H9 (cell line): ENCODE data around the gene CSNK1A1L. TPM values are rescaled to one million over a fixed set of nuclear protein-coding genes. Genes with fewer than 3 reads are reported as not detected.

Source experiments
- DNase-seq: peaks from one replicate; pipeline ENCODE4 v3.0.0-alpha.2; 2017
- H2AFZ ChIP-seq: one replicate; pipeline ENCODE4 v1.6.1; 2013; ENCODE audit warnings: mild to moderate bottlenecking, low read length, control low read depth, moderate library complexity
- H2AK5ac ChIP-seq: 2 replicates; pipeline ENCODE4 v1.6.1; 2013; ENCODE audit warnings: low read length, control low read depth, mixed read lengths; ENCODE audit not compliant: insufficient read length
- H2BK120ac ChIP-seq: one replicate; pipeline ENCODE4 v1.6.1; 2013; ENCODE audit warnings: low read depth, mild to moderate bottlenecking, low read length, control low read depth, inconsistent platforms; ENCODE audit not compliant: poor library complexity, severe bottlenecking
- H2BK12ac ChIP-seq: 2 replicates; pipeline ENCODE4 v1.6.1; 2013; ENCODE audit warnings: low read length, control low read depth, mixed read lengths, low read depth; ENCODE audit not compliant: insufficient read length
- H2BK15ac ChIP-seq: 2 replicates; pipeline ENCODE4 v1.6.1; 2013; ENCODE audit warnings: low read depth, low read length, control low read depth
- H2BK20ac ChIP-seq: one replicate; pipeline ENCODE4 v1.6.1; 2013; ENCODE audit warnings: low read depth, mild to moderate bottlenecking, low read length, control low read depth, inconsistent platforms; ENCODE audit not compliant: poor library complexity, severe bottlenecking
- H2BK5ac ChIP-seq: 2 replicates; pipeline ENCODE4 v1.6.1; 2013; ENCODE audit warnings: low read length, control low read depth, mixed read lengths; ENCODE audit not compliant: insufficient read length
- H3K14ac ChIP-seq: 2 replicates; pipeline ENCODE4 v1.6.1; 2013; ENCODE audit warnings: low read length, control low read depth; ENCODE audit not compliant: insufficient read depth
- H3K18ac ChIP-seq: 2 replicates; pipeline ENCODE4 v1.6.1; 2013; ENCODE audit warnings: low read depth, mild to moderate bottlenecking, mixed read lengths, low read length, control low read depth; ENCODE audit not compliant: insufficient read length
- H3K23ac ChIP-seq: 2 replicates; pipeline ENCODE4 v1.6.1; 2013; ENCODE audit warnings: low read length, control low read depth, mixed read lengths, low read depth; ENCODE audit not compliant: insufficient read length
- H3K23me2 ChIP-seq: 2 replicates; pipeline ENCODE4 v1.6.1; 2013; ENCODE audit warnings: low read depth, mild to moderate bottlenecking, mixed read lengths, low read length, control low read depth; ENCODE audit not compliant: insufficient read length, poor library complexity, severe bottlenecking
- H3K27ac ChIP-seq: 2 replicates; pipeline ENCODE4 v1.5.1; 2013; ENCODE audit warnings: low read length, control low read depth, mixed read lengths, low read depth; ENCODE audit not compliant: insufficient read length
- H3K27me3 ChIP-seq: 2 replicates; pipeline ENCODE4 v1.6.1; 2013; ENCODE audit warnings: low read length, control low read depth, inconsistent platforms; ENCODE audit not compliant: insufficient read depth
- H3K4ac ChIP-seq: 2 replicates; pipeline ENCODE4 v1.6.1; 2013; ENCODE audit warnings: low read depth, mild to moderate bottlenecking, control low read depth, inconsistent platforms, low read length, moderate library complexity
- H3K4me1 ChIP-seq: 2 replicates; pipeline ENCODE4 v1.6.1; 2013; ENCODE audit warnings: low read length, control low read depth, inconsistent platforms; ENCODE audit not compliant: insufficient read depth
- H3K4me2 ChIP-seq: 2 replicates; pipeline ENCODE4 v1.6.1; 2013; ENCODE audit warnings: low read length, control low read depth, mixed read lengths; ENCODE audit not compliant: insufficient read length, insufficient read depth
- H3K56ac ChIP-seq: 2 replicates; pipeline ENCODE4 v1.6.1; 2013; ENCODE audit warnings: low read depth, mild to moderate bottlenecking, mixed read lengths, low read length, control low read depth; ENCODE audit not compliant: insufficient read length
- H3K79me1 ChIP-seq: 2 replicates; pipeline ENCODE4 v1.6.1; 2013; ENCODE audit warnings: low read depth, mild to moderate bottlenecking, moderate library complexity, low read length, control low read depth, inconsistent platforms; ENCODE audit not compliant: insufficient read depth, poor library complexity, severe bottlenecking
- H3K79me2 ChIP-seq: 2 replicates; pipeline ENCODE4 v1.6.1; 2013; ENCODE audit warnings: low read length, control low read depth, inconsistent platforms; ENCODE audit not compliant: insufficient read depth
- H3K9ac ChIP-seq: 2 replicates; pipeline ENCODE4 v1.6.1; 2013; ENCODE audit warnings: low read length, control low read depth, mixed read lengths; ENCODE audit not compliant: insufficient read length; ENCODE audit errors: extremely low read depth
- H3K9me3 ChIP-seq: one replicate; pipeline ENCODE4 v1.6.1; 2013; ENCODE audit warnings: low read depth, low read length, inconsistent platforms; ENCODE audit not compliant: control insufficient read depth
- H3T11ph ChIP-seq: one replicate; pipeline ENCODE4 v1.6.1; 2013; ENCODE audit warnings: mild to moderate bottlenecking, low read length, control low read depth, inconsistent platforms
- H4K20me1 ChIP-seq: one replicate; pipeline ENCODE4 v1.6.1; 2013; ENCODE audit not compliant: control insufficient read depth, insufficient read length, insufficient read depth
- H4K5ac ChIP-seq: 2 replicates; pipeline ENCODE4 v1.6.1; 2013; ENCODE audit warnings: low read depth, mild to moderate bottlenecking, mixed read lengths, low read length, control low read depth; ENCODE audit not compliant: insufficient read length
- H4K8ac ChIP-seq: replicated peaks from 2 replicates; pipeline ENCODE4 v1.6.1; 2013; ENCODE audit warnings: low read length, control low read depth, mixed read lengths, low read depth; ENCODE audit not compliant: insufficient read length
- H4K91ac ChIP-seq: 2 replicates; pipeline ENCODE4 v1.6.1; 2013; ENCODE audit warnings: low read depth, mild to moderate bottlenecking, moderate library complexity, mixed read lengths, low read length, control low read depth; ENCODE audit not compliant: insufficient read length
- H3K27ac Mint-ChIP-seq, 3 experiments: 2 replicates in 2 of 3; 3 replicates in 1 of 3; pipeline ENCODE4 v1.8.0; 2020 to 2021; ENCODE audit warnings: mixed read lengths in 3 of 3, mild to moderate bottlenecking in 1 of 3, moderate library complexity in 1 of 3
- H3K27me3 Mint-ChIP-seq: 2 replicates; pipeline ENCODE4 v1.8.0; 2021; ENCODE audit warnings: low read depth, mild to moderate bottlenecking, moderate library complexity, mixed read lengths
- H3K36me3 Mint-ChIP-seq, 3 experiments: 2 replicates in 2 of 3; 3 replicates in 1 of 3; pipeline ENCODE4 v1.8.0; 2020 to 2021; ENCODE audit warnings: low read depth in 3 of 3, mixed read lengths in 3 of 3; ENCODE audit not compliant: insufficient read depth in 1 of 3
- H3K4me1 Mint-ChIP-seq, 2 experiments: 2 replicates each; pipeline ENCODE4 v1.8.0; 2020; ENCODE audit warnings: mixed read lengths in 2 of 2
- H3K4me3 Mint-ChIP-seq, 2 experiments: 2 replicates in 1 of 2; 3 replicates in 1 of 2; pipeline ENCODE4 v1.8.0; 2020 to 2021; ENCODE audit warnings: mild to moderate bottlenecking in 2 of 2, mixed read lengths in 2 of 2, moderate library complexity in 1 of 2
- H3K9me3 Mint-ChIP-seq, 2 experiments: 2 replicates in 1 of 2; 3 replicates in 1 of 2; pipeline ENCODE4 v1.8.0; 2020; ENCODE audit warnings: mild to moderate bottlenecking in 2 of 2, mixed read lengths in 2 of 2, moderate library complexity in 1 of 2
- CTCF ChIP-seq: fragments of 200-600 bp; sonication (generic); conservative IDR thresholded peaks from 3 replicates; pipeline ENCODE4 v1.8.0; 2021; ENCODE audit warnings: antibody characterized with exemption, mild to moderate bottlenecking
- WGBS: extraction: QIAGEN DNeasy Blood & Tissue Kit; methylation state at CpG from one replicate; pipeline ENCODE4 v1.1.7; 2013; ENCODE audit warnings: missing lambda C conversion rate, low lambda C conversion rate, mixed read lengths; ENCODE audit not compliant: insufficient read length; ENCODE audit errors: extremely low coverage; 5-methylcytosine and 5-hydroxymethylcytosine counted together
- total RNA-seq: library from RNA; stranded (reverse); gene quantifications from 2 replicates; pipeline ENCODE4 v1.2.1, GENCODE V29; 2021

CSNK1A1L gene
- total RNA-seq, 1 experiment from 2014 or later: not detected

GRCh38 chr13:37139356-37139755 is 33.9 kb upstream of the CSNK1A1L start:
- no peaks in the 10 kb centered on the region for H3K27me3 Mint-ChIP-seq
- H3K27ac Mint-ChIP-seq: no peak overlapping the region
- H3K9me3 ChIP-seq: no peaks in the 10 kb centered on the region
- H2BK5ac ChIP-seq: no peak overlapping the region
- H3K27me3 ChIP-seq: no peaks in the 10 kb centered on the region
- no peaks in the 10 kb centered on the region for H3K36me3 Mint-ChIP-seq
- H2AK5ac ChIP-seq: no peak overlapping the region
- no peaks in the 10 kb centered on the region for H3K4me1 ChIP-seq
- no peak for TF ChIP-seq CTCF
- no peak overlapping the region for H2BK20ac ChIP-seq
- WGBS: no CpG with 5 or more reads among the region's 1 CpG
- no peak overlapping the region for H3K4me2 ChIP-seq
- H4K5ac ChIP-seq: no peak overlapping the region
- no peaks in the 10 kb centered on the region for H3K4me1 Mint-ChIP-seq
- no peak overlapping the region for H3T11ph ChIP-seq
- no peak overlapping the region for H3K4ac ChIP-seq
- H2BK12ac ChIP-seq: no peak overlapping the region
- no peaks in the 10 kb centered on the region for H4K20me1 ChIP-seq
- H3K56ac ChIP-seq: no peak overlapping the region
- H3K79me2 ChIP-seq: no peaks in the 10 kb centered on the region
- no peak overlapping the region for H3K4me3 Mint-ChIP-seq
- H4K8ac ChIP-seq: no peak overlapping the region
- H3K23ac ChIP-seq: no peak overlapping the region
- no peak for DNase-seq
- no peak overlapping the region for H2AFZ ChIP-seq
- H3K23me2 ChIP-seq: no peaks in the 10 kb centered on the region
- H2BK15ac ChIP-seq: no peak overlapping the region
- H3K27ac ChIP-seq: no peak overlapping the region
- H2BK120ac ChIP-seq: no peak overlapping the region
- H3K9ac ChIP-seq: no peak overlapping the region
- no peak overlapping the region for H3K18ac ChIP-seq
- no peaks in the 10 kb centered on the region for H3K9me3 Mint-ChIP-seq
- no peak overlapping the region for H3K14ac ChIP-seq
- no peaks in the 10 kb centered on the region for H3K79me1 ChIP-seq
- no peak overlapping the region for H4K91ac ChIP-seq
